WTC11 (cell line): Measurements from ENCODE around the gene P3H3. TPM values are rescaled to one million over a fixed set of nuclear protein-coding genes. Genes with fewer than 3 reads are reported as not detected.

ENCODE experiments used
- ATAC-seq: fragments of 200-7000 bp; cut with Tn5 transposase; 2 replicates; pipeline ENCODE4 v1.10.0; 2021; ENCODE audit warnings: mild to moderate bottlenecking, moderate library complexity
- CTCF ChIA-PET: fragments of 300-600 bp; sonication (Branson Sonifier 250); formaldehyde crosslinking; loops from one replicate; lab custom pipeline; 2021; ENCODE audit warnings: antibody characterized with exemption; lab: Charles Lee
- POLR2A ChIA-PET: fragments of 350-600 bp; sonication (Branson Sonifier 250); formaldehyde crosslinking; loops from one replicate; lab custom pipeline; 2021; ENCODE audit warnings: antibody characterized with exemption; lab: Charles Lee
- DNase-seq: peaks from one replicate; pipeline ENCODE4 v3.0.0; 2021; ENCODE audit warnings: low spot score
- H3K27ac Mint-ChIP-seq: 2 replicates; pipeline ENCODE4 v1.8.0; 2021; ENCODE audit warnings: mixed read lengths
- H3K27me3 Mint-ChIP-seq: 2 replicates; pipeline ENCODE4 v1.8.0; 2021; ENCODE audit warnings: low read depth, mild to moderate bottlenecking, moderate library complexity, mixed read lengths
- H3K36me3 Mint-ChIP-seq: 2 replicates; pipeline ENCODE4 v1.8.0; 2021; ENCODE audit warnings: mixed read lengths
- H3K4me1 Mint-ChIP-seq: 2 replicates; pipeline ENCODE4 v1.8.0; 2022; ENCODE audit warnings: mixed read lengths
- H3K4me3 Mint-ChIP-seq: 2 replicates; pipeline ENCODE4 v1.8.0; 2021; ENCODE audit warnings: mild to moderate bottlenecking, moderate library complexity, mixed read lengths
- H3K9me3 Mint-ChIP-seq: 2 replicates; pipeline ENCODE4 v1.8.0; 2021; ENCODE audit warnings: mixed read lengths
- ATF1 ChIP-seq: sonication (generic); formaldehyde crosslinking; IDR thresholded peaks from 2 replicates; pipeline ENCODE4 v1.8.1; 2023; ENCODE audit warnings: mild to moderate bottlenecking, moderate library complexity, missing genetic modification reagents
- ATF3 ChIP-seq: sonication (generic); formaldehyde crosslinking; conservative IDR thresholded peaks from 2 replicates; pipeline ENCODE4 v1.8.1; 2022; ENCODE audit warnings: mild to moderate bottlenecking, missing genetic modification reagents
- CREB1 ChIP-seq: sonication (generic); formaldehyde crosslinking; IDR thresholded peaks from 2 replicates; pipeline ENCODE4 v1.8.0; 2023; ENCODE audit warnings: mild to moderate bottlenecking, missing genetic modification reagents
- CTCF ChIP-seq: fragments of 200-600 bp; IDR thresholded peaks from 2 replicates; pipeline ENCODE4 v1.8.0; 2022; ENCODE audit warnings: antibody characterized with exemption
- E2F1 ChIP-seq: sonication (generic); formaldehyde crosslinking; IDR thresholded peaks from 2 replicates; pipeline ENCODE4 v1.8.0; 2022; ENCODE audit warnings: mild to moderate bottlenecking, missing genetic modification reagents
- ELF4 ChIP-seq: sonication (generic); formaldehyde crosslinking; IDR thresholded peaks from 2 replicates; pipeline ENCODE4 v1.8.1; 2022; ENCODE audit warnings: low read depth, mild to moderate bottlenecking, moderate library complexity, missing genetic modification reagents
- FOXK1 ChIP-seq: sonication (generic); formaldehyde crosslinking; IDR thresholded peaks from 2 replicates; pipeline ENCODE4 v1.8.0; 2022; ENCODE audit warnings: mild to moderate bottlenecking, moderate library complexity, missing genetic modification reagents
- FOXP4 ChIP-seq: sonication (generic); formaldehyde crosslinking; IDR thresholded peaks from 2 replicates; pipeline ENCODE4 v1.8.0; 2022; ENCODE audit warnings: mild to moderate bottlenecking, missing genetic modification reagents
- GABPB1 ChIP-seq: sonication (generic); formaldehyde crosslinking; IDR thresholded peaks from 2 replicates; pipeline ENCODE4 v1.8.1; 2023; ENCODE audit warnings: mild to moderate bottlenecking, missing genetic modification reagents
- GRHL2 ChIP-seq: fragments of 250-450 bp; sonication (Bioruptor Pico); IDR thresholded peaks from 2 replicates; pipeline ENCODE4 v1.8.0; 2022; ENCODE audit warnings: mild to moderate bottlenecking, moderate library complexity; ENCODE audit not compliant: insufficient replicate concordance, severe bottlenecking
- HMGA2 ChIP-seq: fragments of 250-450 bp; sonication (Bioruptor Pico); IDR thresholded peaks from 2 replicates; pipeline ENCODE4 v1.4.0; 2021; ENCODE audit warnings: mild to moderate bottlenecking, moderate library complexity
- HMGXB4 ChIP-seq: sonication (generic); formaldehyde crosslinking; IDR thresholded peaks from 2 replicates; pipeline ENCODE4 v1.8.1; 2023; ENCODE audit warnings: mild to moderate bottlenecking, moderate library complexity, missing genetic modification reagents
- IRF1 ChIP-seq: sonication (generic); formaldehyde crosslinking; IDR thresholded peaks from 2 replicates; pipeline ENCODE4 v1.8.0; 2023; ENCODE audit warnings: missing genetic modification reagents
- NR1H2 ChIP-seq: sonication (generic); formaldehyde crosslinking; IDR thresholded peaks from 2 replicates; pipeline ENCODE4 v1.9.0; 2021; ENCODE audit warnings: mild to moderate bottlenecking, moderate library complexity, missing genetic modification reagents
- PRRX2 ChIP-seq: fragments of 250-450 bp; sonication (Bioruptor Pico); IDR thresholded peaks from 2 replicates; pipeline ENCODE4 v1.8.0; 2021; ENCODE audit warnings: mild to moderate bottlenecking
- RELA ChIP-seq: sonication (generic); formaldehyde crosslinking; IDR thresholded peaks from 2 replicates; pipeline ENCODE4 v1.8.1; 2022; ENCODE audit warnings: missing genetic modification reagents, mild to moderate bottlenecking, borderline replicate concordance
- TCF7 ChIP-seq: sonication (generic); formaldehyde crosslinking; IDR thresholded peaks from 2 replicates; pipeline ENCODE4 v1.8.0; 2022; ENCODE audit warnings: mild to moderate bottlenecking, low read depth, missing genetic modification reagents, moderate library complexity
- USF2 ChIP-seq: sonication (generic); formaldehyde crosslinking; IDR thresholded peaks from 2 replicates; pipeline ENCODE4 v1.8.1; 2023; ENCODE audit warnings: mild to moderate bottlenecking, missing genetic modification reagents, moderate library complexity
- ZNF138 ChIP-seq: sonication (generic); formaldehyde crosslinking; conservative IDR thresholded peaks from 2 replicates; pipeline ENCODE4 v1.8.1; 2022; ENCODE audit warnings: mild to moderate bottlenecking, moderate library complexity, missing genetic modification reagents
- ZNF232 ChIP-seq: sonication (generic); formaldehyde crosslinking; IDR thresholded peaks from 2 replicates; pipeline ENCODE4 v1.8.0; 2022; ENCODE audit warnings: mild to moderate bottlenecking, missing genetic modification reagents
- ZNF263 ChIP-seq: sonication (generic); formaldehyde crosslinking; IDR thresholded peaks from 2 replicates; pipeline ENCODE4 v1.8.1; 2022; ENCODE audit warnings: low read depth, mild to moderate bottlenecking, moderate library complexity, missing genetic modification reagents
- total RNA-seq: library from RNA; stranded (reverse); gene quantifications from 3 replicates; pipeline ENCODE4 v1.2.3, GENCODE V29; 2021

The P3H3 gene
- total RNA-seq, 1 experiment from 2014 or later: 50.7 TPM

- H3K4me3 Mint-ChIP-seq: no peak overlapping the region
- ChIA-PET POLR2A (interaction anchor here (0.6 to 1.7 kb wide), 2 partner anchors 45 to 90 kb away, joined by 4 read pairs; no protein-coding TSS in a partner anchor), CTCF (interaction anchor here (0.8 to 3.5 kb wide), 6 partner anchors 9 to 92 kb away, joined by 3 to 28 read pairs (median 4); partner anchors contain the start of genes MLF2, PTMS and SPSB2)
- no peak overlapping the region for H3K27ac Mint-ChIP-seq
- H3K27me3 Mint-ChIP-seq: peaks cover 27% of the 10 kb centered on the region
- no peaks in the 10 kb centered on the region for H3K36me3 Mint-ChIP-seq
- DNase-seq: no peak
- no peak for TF ChIP-seq HMGXB4
- TF ChIP-seq E2F1 (CRISPR knock-in tag): no peak
- TF ChIP-seq RELA (CRISPR knock-in tag): no peak
- no peak for TF ChIP-seq ELF4 (CRISPR knock-in tag)
- no peak for TF ChIP-seq PRRX2 (CRISPR knock-in tag)
- no peak for TF ChIP-seq ZNF263 (CRISPR knock-in tag)
- TF ChIP-seq, all 79 proteins: peak for 0
- ATAC-seq: no peak
- H3K9me3 Mint-ChIP-seq: no peaks in the 10 kb centered on the region
- peaks cover 21% of the 10 kb centered on the region for H3K4me1 Mint-ChIP-seq
Measured at GRCh38 chr12:6780573-6780972, 47.6 kb upstream of the P3H3 start.

- ChIA-PET POLR2A (interaction anchor here (1.9 kb wide), 1 partner anchor 29 kb away, joined by 6 read pairs; the partner anchor contains the start of gene MLF2), CTCF (interaction anchor here (0.5 to 3.5 kb wide), 6 partner anchors 15 to 53 kb away, joined by 3 to 28 read pairs (median 3); partner anchors contain the start of gene MLF2)
- peaks cover 29% of the 10 kb centered on the region for H3K4me1 Mint-ChIP-seq
- no peak overlapping the region for H3K27ac Mint-ChIP-seq
- ATAC-seq (no peak), DNase-seq (no peak)
- no peaks in the 10 kb centered on the region for H3K36me3 Mint-ChIP-seq
- TF ChIP-seq ZNF138 (no peak), ATF3 (CRISPR knock-in tag) (no peak), RELA (CRISPR knock-in tag) (no peak), TCF7 (CRISPR knock-in tag) (no peak), HMGA2 (CRISPR knock-in tag) (no peak), FOXK1 (no peak)
- H3K4me3 Mint-ChIP-seq: no peak overlapping the region
- no peaks in the 10 kb centered on the region for H3K9me3 Mint-ChIP-seq
- peaks cover 14% of the 10 kb centered on the region for H3K27me3 Mint-ChIP-seq
Measured at GRCh38 chr12:6782119-6782518, 46.1 kb upstream of the P3H3 start.

- H3K9me3 Mint-ChIP-seq: no peaks in the 10 kb centered on the region
- no peak overlapping the region for H3K27ac Mint-ChIP-seq
- peaks cover 5% of the 10 kb centered on the region for H3K27me3 Mint-ChIP-seq
- CTCF ChIA-PET: interaction anchor here (0.5 to 3.5 kb wide), 4 partner anchors 16 to 52 kb away, joined by 3 to 28 read pairs (median 4); partner anchors contain the start of gene MLF2
- POLR2A ChIA-PET: interaction anchor here (0.9 to 1.9 kb wide), 2 partner anchors 30 to 46 kb away, joined by 3 to 6 read pairs; partner anchors contain the start of gene MLF2
- no peaks in the 10 kb centered on the region for H3K36me3 Mint-ChIP-seq
- DNase-seq (no peak), ATAC-seq (no peak)
- H3K4me1 Mint-ChIP-seq: peaks cover 27% of the 10 kb centered on the region
- no peak overlapping the region for H3K4me3 Mint-ChIP-seq
- TF ChIP-seq USF2 (CRISPR knock-in tag) (no peak), CTCF (no peak), FOXP4 (CRISPR knock-in tag) (no peak), NR1H2 (CRISPR knock-in tag) (no peak), ZNF232 (CRISPR knock-in tag) (no peak), GABPB1 (CRISPR knock-in tag) (no peak), CREB1 (CRISPR knock-in tag) (no peak), ATF1 (CRISPR knock-in tag) (no peak), GRHL2 (no peak), IRF1 (CRISPR knock-in tag) (no peak)
Measured at GRCh38 chr12:6782850-6783566, 45.2 kb upstream of the P3H3 start.
